SIG-M5 (cell line): Measurements from ENCODE around the gene CNOT9.

Experiments
- DNase-seq: peaks from one replicate; lab custom pipeline; 2025; lab: John Stamatoyannopoulos, UW

CNOT9 gene

GRCh38 chr2:218644721-218645120 lies 76.1 kb downstream of the CNOT9 start:
- no peak for DNase-seq

GRCh38 chr2:218645126-218645525 lies 76.5 kb downstream of the CNOT9 start:
- DNase-seq, result no peak
